ENCODE data around the gene SLC6A19.

SLC6A19 gene

GRCh38 chr5:1203311-1203967, 2.0 kb downstream of the SLC6A19 start:
- H3K4me1 ChIP-seq (ENCODE audit: low read length): no peaks in the 10 kb centered on the region

GRCh38 chr5:1203968-1204692, 2.7 kb downstream of the SLC6A19 start:
- Histone ChIP-seq H3K4me2 (ENCODE audit: low read length) (no peak overlapping the region), H3K79me2 (ENCODE audit: low read length) (no peaks in the 10 kb centered on the region), H3K36me3 (replicated peaks; ENCODE audit: low read depth, low read length) (no peaks in the 10 kb centered on the region), H3K9ac (ENCODE audit: low read length) (no peak overlapping the region), H3K9me3 (ENCODE audit: insufficient read depth, low read length) (no peaks in the 10 kb centered on the region), H3K4me1 (ENCODE audit: low read length) (no peaks in the 10 kb centered on the region), H3K27ac (ENCODE audit: low read length) (no peak overlapping the region), H3K4me3 (ENCODE audit: low read length) (no peak overlapping the region), H2AFZ (ENCODE audit: low read depth, low read length) (no peak overlapping the region), H3K27me3 (ENCODE audit: low read depth, low read length) (0 out of 2 replicates have a peak, but pooled peaks cover 7% of the 10 kb centered on the region), H4K20me1 (ENCODE audit: insufficient read depth, low read length) (no peaks in the 10 kb centered on the region)
- no peak for TF ChIP-seq CTCF (IDR thresholded peaks at IDR 0.05; ENCODE audit: low read depth, low read length)
- no peak for TF ChIP-seq EZH2phosphoT487 (IDR thresholded peaks at IDR 0.05; ENCODE audit: low read depth)

More at GRCh38 chr5:1203311-1203967, 2.0 kb downstream of the SLC6A19 start:
- no peak overlapping the region for H3K4me2 ChIP-seq (ENCODE audit: low read length)
- no peak overlapping the region for H2AFZ ChIP-seq (ENCODE audit: low read depth, low read length)
- H3K27me3 ChIP-seq (ENCODE audit: low read depth, low read length): 0 out of 2 replicates have a peak, but pooled peaks cover 7% of the 10 kb centered on the region
- H3K27ac ChIP-seq (ENCODE audit: low read length): no peak overlapping the region
- H3K36me3 ChIP-seq (replicated peaks; ENCODE audit: low read depth, low read length): no peaks in the 10 kb centered on the region
- H3K9ac ChIP-seq (ENCODE audit: low read length): no peak overlapping the region
- no peaks in the 10 kb centered on the region for H3K9me3 ChIP-seq (ENCODE audit: insufficient read depth, low read length)
- no peaks in the 10 kb centered on the region for H3K79me2 ChIP-seq (ENCODE audit: low read length)
- no peaks in the 10 kb centered on the region for H4K20me1 ChIP-seq (ENCODE audit: insufficient read depth, low read length)
- no peak overlapping the region for H3K4me3 ChIP-seq (ENCODE audit: low read length)
- TF ChIP-seq EZH2phosphoT487 (IDR thresholded peaks at IDR 0.05; ENCODE audit: low read depth): no peak
- TF ChIP-seq CTCF (IDR thresholded peaks at IDR 0.05; ENCODE audit: low read depth, low read length): no peak

- Histone ChIP-seq H3K27me3 (ENCODE audit: low read depth, low read length) (0 out of 2 replicates have a peak, but pooled peaks cover 7% of the 10 kb centered on the region), H3K79me2 (ENCODE audit: low read length) (no peaks in the 10 kb centered on the region), H2AFZ (ENCODE audit: low read depth, low read length) (no peak overlapping the region), H3K9me3 (ENCODE audit: insufficient read depth, low read length) (no peaks in the 10 kb centered on the region), H3K4me1 (ENCODE audit: low read length) (no peaks in the 10 kb centered on the region), H3K27ac (ENCODE audit: low read length) (no peak overlapping the region), H3K4me2 (ENCODE audit: low read length) (no peak overlapping the region), H3K36me3 (replicated peaks; ENCODE audit: low read depth, low read length) (no peaks in the 10 kb centered on the region), H3K4me3 (ENCODE audit: low read length) (no peak overlapping the region), H4K20me1 (ENCODE audit: insufficient read depth, low read length) (no peaks in the 10 kb centered on the region), H3K9ac (ENCODE audit: low read length) (no peak overlapping the region)
- TF ChIP-seq CTCF (IDR thresholded peaks at IDR 0.05; ENCODE audit: low read depth, low read length) (no peak), EZH2phosphoT487 (IDR thresholded peaks at IDR 0.05; ENCODE audit: low read depth) (no peak)
Observed at GRCh38 chr5:1204693-1205242, 3.4 kb downstream of the SLC6A19 start.

Data from OCI-LY3 (cell line).